Activated naive CD4-positive, alpha-beta T cell treated with anti-CD3 and anti-CD28 coated beads, Interleukin-2, amount 50 U/mL, for 16 hours (primary cell): ENCODE results near the gene PTPRK.

ENCODE experiments used
- DNase-seq: peaks from one replicate; pipeline ENCODE4 v3.0.0-alpha.2; 2020

PTPRK gene

DNA sequence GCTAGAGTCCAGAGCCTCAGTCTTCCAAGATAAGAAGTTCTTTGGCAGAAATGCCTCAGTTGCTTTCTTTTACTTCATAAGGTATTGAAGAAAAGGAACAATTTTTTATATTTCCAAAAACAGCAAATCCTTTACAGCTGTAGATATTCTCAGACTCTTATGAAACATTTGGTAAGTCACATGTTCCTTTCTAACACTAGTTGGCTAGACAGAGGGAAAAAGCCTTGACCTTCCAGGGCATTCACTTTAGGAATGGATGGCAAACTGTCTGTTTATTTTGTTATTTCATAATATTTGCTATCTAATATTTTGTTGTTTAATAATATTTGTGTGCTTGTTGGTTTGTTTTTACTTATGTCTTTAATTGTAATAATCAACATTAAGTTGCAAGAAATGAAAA is 140.8 kb downstream of the PTPRK start:
- DNase-seq = no peak

DNA sequence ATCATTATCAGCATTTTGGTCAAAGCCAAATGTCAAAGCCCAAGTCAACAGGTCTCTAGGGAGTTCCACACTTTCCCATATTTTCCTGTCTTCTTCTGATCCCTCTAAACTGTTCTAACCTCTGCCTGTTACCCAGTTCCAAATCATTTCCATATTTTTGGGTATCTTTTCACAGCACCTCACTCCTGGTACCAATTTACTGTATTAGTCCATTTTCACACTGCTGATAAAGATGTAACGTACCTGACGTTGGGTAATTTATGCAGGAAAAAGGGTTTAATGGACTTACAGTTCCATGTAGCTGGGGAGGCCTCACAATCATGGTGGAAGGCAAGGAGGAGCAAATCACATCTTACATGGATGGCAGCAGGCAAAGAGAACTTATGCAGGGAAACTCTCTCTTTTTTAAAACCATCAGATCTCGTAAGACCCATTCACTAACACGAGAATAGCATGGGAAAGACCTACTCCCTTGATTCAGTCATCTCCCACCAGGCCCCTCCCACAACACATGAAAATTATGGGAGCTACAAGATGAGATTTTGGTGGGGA is 143.4 kb downstream of the PTPRK start:
- DNase-seq = no peak

DNA sequence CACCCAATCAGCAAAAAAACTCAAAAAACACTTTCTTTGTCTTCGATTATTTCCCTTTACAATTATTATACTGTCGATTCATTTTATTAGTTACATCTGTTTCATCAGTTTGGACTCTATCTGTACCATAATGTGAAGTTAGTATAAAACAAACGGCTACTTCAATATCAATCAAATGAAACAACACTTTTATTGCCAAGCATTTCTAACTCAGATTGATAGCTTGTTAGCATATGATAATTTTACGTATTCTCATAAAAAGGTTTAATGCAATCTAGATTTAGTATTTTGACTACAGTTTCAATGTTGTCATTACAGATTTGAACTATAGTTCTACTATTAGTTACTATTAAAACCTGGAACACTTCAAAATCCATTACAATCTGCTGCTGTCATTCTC is 149.3 kb downstream of the PTPRK start:
- no peak for DNase-seq

DNA sequence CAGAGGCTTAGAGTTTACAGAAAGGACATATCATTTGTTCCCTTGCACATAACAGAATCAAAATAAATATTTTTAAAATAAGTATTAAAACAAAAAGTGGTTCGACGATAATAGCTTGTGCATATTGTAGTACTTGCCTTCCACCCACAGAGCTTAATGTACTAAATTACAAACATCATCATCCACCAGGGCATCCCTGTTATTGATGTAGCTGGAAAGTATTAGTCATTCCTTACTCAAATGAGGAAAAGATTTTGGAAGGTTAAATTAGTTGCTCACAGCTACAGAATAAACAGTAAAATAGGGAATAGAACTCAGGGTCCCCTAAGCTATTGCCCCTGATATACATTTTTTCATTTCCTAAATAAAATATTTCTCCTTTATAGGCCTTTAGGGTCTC is 150.3 kb downstream of the PTPRK start:
- DNase-seq = no peak

DNA sequence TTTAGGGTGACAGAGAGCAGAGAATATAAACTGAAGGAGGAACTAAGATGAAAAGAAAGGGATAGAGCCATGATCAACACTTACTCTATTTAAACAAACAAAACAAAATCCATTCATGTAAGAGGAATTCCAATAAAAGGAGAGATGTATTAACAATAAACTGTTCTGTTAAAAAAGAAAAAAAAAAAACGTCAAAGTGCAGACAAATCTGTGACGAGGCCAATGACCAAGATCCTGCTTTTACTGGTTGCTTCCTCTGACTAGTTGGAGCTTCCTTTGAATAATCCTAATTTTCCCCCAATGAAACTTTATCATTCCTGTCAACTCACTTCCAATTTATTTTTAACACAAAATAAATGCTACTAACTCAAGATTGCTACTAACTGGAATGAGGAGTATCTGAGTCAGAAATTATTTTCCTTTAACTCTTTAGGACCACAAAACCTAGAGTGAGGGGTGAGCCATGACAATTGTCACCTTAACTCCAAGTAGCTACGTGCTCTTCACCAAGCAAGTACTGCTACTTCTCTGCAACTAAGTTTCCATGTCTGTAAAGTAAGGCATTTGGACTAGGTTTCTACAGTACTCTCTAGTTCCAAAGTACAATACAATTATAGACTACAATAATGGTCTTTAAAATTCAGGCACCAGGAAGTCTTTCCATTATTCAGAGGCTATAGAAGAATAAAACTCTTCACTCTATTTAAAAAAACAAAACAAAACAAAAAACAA is 152.0 kb downstream of the PTPRK start:
- no peak for DNase-seq

DNA sequence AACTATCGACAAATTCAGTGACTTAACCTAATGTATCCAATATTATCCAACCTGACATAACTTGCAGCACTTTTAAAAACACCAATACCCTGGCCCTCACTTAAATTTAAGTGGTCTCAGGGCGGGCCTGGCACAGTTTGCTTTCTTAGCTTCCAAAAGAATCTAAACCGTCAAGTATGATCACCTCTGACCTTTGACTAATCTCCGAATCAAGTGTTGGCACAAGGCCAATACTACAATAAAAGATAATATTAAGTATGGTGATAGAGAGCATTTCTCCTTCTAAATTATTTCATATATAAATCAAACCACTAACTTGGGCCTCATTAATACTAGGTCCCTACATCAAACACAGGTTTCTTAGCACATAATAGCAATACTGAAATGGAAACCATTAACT is 153.0 kb downstream of the PTPRK start:
- DNase-seq = no peak

DNA sequence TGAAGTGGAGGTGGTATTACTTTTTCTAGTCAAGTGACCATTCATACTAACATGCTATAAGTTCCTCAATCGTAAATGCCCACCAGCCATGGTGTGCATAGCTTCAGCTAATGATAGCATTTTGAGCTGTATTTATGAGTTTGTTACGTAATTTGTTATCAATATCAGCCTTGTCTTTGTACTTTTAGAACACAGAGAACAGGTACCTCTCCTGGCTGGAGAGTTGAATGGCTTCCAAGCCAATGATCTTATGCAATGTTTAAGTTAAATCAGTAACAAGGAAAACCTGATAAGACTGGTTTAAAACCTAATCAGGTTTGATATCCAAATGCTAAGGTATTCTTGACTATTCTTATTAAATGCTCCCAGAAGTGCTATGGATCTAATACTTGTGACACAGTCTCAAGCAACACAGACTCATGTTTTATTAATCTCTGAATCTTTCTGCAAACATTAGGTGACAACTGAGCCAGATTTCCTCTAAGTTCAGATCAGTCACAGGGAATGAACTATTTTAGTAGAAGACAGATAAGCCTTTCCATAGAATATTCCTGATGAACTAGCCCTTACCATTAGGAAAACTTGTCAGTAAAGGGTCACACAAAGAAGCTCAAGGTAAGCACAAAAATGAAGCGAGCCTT is 154.8 kb downstream of the PTPRK start:
- DNase-seq = no peak

DNA sequence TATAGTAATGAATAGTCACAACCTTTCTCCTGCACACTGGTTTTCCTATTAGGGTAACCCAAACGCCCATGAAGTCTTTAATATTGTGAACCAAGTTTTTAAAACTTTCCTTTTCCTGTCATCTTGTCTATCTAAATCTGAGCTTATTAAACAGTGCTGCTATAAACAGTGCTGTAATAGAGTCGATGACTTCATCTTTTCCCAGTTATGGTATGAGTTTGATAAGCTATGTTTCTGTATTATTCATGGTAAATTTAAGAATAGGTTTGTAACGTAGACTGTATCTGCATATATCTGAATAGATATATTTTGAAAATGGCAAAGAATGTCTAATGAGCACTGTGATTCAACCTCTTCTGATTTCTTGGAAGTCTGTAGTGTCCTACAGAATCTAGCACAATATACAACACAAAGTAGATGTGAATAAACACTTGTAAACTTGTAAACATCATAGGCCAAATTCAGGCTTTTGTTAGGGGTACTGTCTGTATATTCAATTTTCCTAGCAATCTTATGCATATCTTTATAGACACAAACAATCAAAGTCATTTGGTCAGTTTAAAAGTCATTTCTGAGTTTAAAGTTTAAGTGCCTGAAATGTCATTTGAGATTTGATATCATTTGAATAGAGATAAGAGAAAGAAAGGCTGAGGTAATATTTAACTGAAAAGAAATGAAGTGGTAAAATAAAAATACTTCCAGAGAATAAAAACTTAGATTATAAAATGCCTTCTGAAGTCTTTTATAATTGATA is 155.5 kb downstream of the PTPRK start:
- DNase-seq = no peak

DNA sequence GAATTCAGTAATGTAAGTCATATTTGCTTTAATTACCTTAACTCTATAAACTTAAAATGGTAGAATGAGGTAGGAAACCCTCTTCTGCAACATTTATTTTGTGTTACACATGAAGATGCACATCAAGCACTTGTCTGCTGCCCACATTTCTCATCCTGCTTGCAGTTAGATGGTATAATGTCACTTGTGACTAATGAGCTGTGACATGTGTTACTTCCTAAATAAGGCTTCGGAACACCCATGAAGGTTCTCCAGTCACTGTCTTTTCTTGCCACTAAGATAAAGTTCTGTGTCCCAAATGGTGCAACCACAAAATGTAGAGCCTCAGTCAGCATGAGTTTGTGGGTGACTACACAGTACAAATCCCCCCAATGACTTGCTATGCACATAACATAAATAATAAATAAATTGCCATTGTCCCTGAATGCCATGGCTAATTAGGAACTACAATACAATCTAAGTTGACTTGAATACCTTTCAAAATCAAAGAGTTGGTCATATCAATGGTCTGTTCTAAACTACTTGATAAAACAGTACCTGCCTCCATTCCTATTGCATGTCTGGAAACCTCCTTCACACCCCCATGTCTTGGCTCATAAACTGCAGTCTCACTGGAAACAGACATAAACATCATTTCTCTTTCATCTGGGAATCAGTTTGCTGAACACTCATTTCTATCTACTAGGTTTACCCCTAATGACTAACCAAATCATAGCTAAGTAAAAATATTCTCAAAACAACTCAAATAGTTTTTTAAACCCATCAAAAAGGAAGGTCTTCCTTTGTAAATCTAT is 157.2 kb downstream of the PTPRK start:
- no peak for DNase-seq

DNA sequence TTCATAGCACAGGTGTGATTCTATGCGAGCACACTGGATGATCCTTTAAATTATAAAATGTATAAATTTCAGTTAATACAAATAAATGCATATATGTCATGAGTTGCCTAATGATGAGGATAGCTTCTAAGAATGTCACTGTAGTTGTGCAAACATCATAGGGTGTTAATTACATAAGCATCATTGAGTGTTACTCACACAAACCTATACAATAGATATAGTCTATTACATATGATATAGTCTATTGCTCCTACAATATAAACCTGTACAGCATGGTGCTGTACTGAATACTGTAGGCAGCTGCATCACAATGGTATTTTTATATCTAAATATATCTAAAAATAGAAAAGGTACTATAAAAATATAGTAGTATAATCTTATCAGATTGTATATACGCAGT is 159.0 kb downstream of the PTPRK start:
- no peak for DNase-seq

DNA sequence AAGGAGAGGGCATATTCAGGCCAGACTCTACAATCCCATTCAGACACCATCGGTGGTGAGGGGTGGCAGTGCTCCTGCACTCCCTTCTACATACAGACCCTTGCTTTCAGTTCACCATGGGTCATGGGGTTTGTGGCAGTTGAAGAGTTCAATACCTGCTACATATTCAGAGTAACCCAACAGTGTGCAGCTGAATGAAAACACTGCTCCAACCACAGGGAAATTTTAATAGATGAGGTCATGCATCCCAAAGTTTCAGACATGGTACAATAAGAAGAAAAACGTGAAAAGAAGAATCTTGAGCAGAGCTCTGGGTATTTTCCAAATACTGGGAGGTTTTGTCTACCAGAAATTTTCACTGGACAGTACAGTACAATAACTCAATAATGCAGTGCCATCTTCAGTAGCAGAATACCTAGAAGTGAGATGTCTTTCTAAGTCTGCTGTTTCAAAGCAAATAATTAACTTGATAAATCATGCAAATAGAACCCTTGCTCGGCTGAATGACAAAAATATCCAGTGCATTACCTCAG is 162.1 kb downstream of the PTPRK start:
- DNase-seq = no peak

DNA sequence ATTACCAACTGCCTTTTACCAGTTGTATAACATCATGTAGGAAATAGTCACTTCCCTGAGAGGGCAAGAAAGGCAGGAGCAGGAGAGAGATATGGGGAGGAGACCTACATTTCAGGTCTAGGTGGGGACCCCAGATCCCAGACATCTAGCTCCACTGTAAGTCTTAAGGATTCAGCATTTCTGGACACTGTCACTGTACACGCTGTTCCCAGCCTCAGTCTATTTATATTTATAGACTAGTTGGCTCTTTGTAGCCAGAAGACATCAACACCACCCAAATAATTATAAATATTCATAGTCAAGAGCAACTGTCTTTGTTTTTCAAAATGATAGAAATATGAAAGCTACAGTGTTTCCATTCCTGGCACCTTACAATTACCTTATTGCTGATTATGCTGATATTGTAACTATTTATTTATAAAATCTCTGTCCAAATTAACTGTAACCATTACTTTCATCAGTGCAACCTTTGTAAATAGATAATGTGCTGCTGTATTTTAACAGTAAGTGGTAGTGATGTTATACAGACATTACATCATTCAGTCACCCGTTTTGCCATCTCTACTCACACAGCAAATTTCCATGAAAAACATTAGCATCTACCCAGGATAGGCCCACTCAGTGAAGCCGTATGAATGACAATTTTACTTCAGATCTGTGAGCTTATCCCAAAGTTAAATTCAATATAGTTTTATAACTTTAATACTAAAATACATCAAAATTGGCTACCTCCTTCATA is 162.8 kb downstream of the PTPRK start:
- no peak for DNase-seq

DNA sequence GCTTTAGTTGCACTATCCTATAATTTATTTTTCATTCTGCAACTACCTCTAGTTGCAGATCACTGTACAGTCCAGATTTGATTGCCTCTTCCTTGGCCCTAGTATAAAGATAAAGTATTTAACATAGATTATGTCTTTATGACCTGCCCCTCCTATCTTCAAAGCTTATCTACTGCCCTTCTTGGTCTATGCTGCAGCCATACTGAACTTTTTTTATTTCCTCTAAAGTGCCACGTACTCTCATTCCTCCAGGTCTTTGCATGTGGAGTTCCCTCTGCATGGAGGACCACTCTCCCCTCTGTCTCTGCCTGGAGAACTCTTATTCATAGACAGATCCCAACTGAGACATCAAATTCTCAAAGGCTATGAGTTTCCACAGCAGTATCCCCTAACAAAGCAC is 168.0 kb downstream of the PTPRK start:
- DNase-seq = no peak

DNA sequence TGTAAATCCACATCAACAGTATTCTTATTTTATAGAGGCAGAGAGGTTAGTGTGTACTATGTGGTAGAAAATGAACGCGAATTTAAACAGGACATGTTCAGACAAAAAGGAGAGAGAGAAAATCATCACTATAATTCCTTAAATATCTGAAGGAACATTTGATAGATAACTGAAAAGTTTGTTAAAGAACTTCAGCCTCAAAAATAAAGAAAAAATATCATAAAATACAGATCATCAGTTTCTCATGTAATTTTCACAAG is 169.2 kb downstream of the PTPRK start:
- DNase-seq = no peak

DNA sequence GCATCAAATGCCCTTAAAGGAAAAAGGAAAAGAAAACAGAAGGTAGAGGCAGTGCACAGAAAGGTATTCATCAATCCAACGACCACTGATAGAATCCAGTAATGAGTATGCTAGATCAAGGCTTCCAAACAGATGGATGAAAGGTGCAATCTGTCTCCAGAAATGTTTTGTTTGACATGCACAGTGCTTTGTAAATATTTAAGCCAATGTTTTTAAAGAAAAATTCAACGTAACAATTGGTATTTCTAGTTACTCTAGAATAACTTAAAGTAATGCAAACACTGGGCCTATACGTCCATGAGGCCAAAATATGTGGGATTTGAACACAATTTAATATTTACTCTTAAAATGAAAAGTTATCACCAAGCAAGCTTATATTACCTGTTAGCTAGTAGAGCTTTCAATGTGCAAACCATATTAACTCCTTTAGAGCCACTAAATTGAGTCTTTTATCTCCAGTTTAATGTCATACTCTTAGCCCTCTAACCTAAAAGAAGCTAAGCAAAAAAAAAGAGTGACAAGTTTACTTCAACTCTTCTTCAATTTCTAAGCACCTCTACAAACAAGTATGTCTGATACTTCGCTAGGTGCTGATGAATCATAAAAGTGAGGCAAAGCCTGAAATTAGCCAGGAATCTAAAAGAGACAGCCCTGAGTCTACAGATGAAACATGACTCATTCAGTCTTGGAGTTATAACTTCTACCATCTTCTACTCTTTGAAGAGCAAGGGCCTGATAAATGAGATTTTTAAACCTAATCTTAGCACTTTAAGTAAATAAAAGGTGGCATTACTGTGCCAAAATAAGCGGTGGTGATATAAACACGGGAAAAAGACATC is 169.8 kb downstream of the PTPRK start:
- no peak for DNase-seq

DNA sequence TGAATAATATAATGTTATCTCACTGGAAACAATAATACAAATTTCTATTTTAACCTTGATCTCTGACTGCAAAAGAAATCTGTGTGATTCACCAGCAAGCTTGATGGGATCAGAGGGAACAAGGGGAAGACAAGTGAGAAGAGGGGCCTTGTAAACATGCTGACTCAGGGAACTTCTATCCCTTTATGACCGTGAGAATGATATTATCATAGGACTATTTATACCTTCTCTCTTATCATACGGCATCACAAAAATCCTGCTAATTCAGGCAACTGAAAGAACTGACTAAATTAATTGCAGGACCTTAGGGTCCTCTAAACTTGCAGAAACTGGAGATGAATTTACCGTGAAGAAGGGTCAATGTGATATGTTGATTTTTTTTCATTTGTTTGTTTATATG is 173.3 kb downstream of the PTPRK start:
- no peak for DNase-seq

DNA sequence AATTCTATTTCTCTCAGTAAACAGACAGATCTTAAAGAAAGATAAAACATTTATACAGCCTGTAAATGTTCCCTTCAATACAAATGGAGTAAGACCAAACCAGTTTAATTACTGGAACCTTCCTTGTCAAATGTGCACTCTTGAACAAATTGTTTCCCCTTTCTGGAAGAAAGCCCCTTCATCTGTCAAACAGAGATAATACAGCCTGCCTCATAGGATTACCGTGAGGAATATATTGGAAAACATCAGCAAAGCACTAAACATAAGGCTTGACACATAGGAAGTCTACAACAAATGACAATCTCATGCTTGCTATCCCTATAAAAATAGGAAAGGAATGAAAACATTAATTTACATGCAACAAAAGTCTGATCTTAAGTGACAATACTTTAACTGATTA is 173.8 kb downstream of the PTPRK start:
- no peak for DNase-seq

DNA sequence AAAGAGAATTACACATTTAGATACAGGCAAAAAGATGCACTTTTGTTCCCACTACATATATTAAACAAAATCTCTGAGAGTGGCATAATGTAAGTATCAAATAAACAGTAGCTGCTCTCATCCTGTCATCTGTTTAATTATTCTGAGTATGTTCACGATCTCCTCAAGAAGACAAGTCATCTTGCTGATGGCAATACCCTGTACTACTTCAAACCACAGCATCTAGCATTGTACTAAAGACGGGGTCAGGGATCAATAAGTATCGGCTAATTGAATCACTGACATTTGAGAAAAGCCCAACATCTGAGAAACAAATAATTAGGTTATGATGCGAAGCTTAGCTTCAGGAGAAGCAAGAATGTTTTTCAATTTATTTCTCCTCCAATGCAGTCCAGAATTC is 175.1 kb downstream of the PTPRK start:
- no peak for DNase-seq

DNA sequence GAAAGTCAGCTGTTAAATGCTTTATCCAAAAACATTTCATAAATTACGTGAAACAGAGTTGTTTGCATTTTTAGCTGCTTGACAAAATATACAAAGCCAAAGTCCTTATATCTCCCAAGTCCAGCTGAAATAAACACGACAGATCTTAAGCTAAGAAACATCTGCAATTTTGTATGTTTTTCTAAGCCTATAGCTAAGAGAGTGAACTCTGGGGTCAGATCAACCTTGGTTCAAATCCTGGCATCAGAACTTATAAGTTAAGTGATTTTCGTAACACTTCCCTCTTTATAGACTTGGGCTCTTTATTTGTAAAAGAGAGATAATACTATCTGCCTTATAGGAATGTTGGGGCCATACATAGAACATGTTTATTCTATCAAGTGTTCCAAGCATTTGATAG is 176.7 kb downstream of the PTPRK start:
- no peak for DNase-seq

DNA sequence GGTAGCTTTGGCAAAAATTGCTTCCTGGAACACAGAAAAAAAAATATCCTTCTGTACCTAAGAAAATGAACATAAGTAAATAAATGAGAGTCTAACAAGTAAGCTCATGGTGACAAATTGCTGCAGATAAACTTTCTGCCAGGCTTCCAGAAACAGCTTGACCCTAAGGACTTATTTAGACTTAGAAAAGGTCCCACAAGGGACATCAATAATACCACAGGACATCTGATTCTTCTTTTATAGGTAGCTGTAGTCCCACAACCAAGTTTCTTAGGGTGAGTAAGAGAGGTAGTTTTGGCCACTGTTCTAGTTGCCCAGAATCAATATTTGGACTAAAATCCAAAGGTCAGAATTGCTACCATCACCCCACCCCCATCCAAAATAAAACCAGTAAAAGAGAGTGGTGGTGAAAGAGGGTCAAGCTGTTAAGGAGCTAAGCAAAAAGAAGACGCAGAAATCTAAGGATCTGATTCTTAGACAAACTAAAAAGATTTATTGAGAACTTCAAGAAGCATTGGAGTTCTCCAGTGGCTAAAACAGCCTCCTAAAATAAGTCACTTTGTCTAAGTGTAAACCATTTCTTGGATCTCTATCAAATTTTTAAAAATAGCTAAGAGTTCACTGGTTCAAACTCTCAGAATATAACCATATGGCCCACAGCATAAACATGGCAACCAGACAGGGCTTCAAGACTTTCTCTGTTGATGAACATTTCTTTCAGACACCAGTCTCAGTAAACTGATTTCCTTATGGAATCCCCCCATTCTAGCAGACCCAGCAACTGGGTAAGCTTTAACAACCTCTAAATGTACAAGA is 180.6 kb downstream of the PTPRK start:
- no peak for DNase-seq

DNA sequence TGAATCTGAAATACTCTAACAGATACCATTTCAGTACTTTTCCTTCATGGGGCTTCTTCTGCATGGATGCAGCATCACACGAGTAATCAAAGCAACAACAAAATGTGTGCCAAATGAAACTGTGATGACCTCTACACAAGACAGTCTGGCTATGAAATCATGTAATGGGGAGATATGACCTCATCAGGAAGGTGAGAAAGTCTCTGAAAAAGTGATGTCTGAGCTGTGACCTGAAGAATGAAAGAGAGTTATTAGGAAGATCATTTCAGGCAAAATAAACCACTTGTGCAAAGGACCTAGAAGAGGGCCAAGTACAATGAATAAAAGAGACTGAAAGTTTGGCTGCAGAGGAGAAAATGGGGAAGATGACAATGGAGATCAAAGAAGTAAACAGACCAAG is 182.8 kb downstream of the PTPRK start:
- DNase-seq = no peak
